Ecto neural progenitor cell (in vitro differentiated cells): Measurements from ENCODE around the gene LAPTM5.
"Not testable (repeated sequence)": the region's sequence is repeated elsewhere in the genome, so short reads cannot be mapped to it uniquely, and the experiment has no call there.

ENCODE experiments used
- DNase-seq: peaks from one replicate; pipeline ENCODE4 v3.0.0-alpha.2; 2018; ENCODE audit warnings: low spot score

The LAPTM5 gene

GRCh38 chr1:30757352-30758120, at the start of gene LAPTM5:
Gene LAPTM5 (minus strand): TSS chr1:30757774. CDS start chr1:30757745, 29 bp downstream.
- no peak for DNase-seq

- DNase-seq, result no peak
These were observed 49.1 kb upstream of the LAPTM5 start for GRCh38 chr1:30806381-30807317.

GRCh38 chr1:30805304-30806003, 47.9 kb upstream of the LAPTM5 start:
- DNase-seq, result no peak

GRCh38 chr1:30804822-30805221, 47.2 kb upstream of the LAPTM5 start:
- no peak for DNase-seq

GRCh38 chr1:30804352-30804751, 46.8 kb upstream of the LAPTM5 start:
- DNase-seq, result no peak

- no peak for DNase-seq
These were observed 46.0 kb upstream of the LAPTM5 start for GRCh38 chr1:30803562-30803961.

- peak; percentile 94 for DNase-seq
These were observed 44.2 kb upstream of the LAPTM5 start for GRCh38 chr1:30801771-30802198.

GRCh38 chr1:30799233-30799511, 41.6 kb upstream of the LAPTM5 start:
- DNase-seq, result no peak

GRCh38 chr1:30798389-30799232, 41.0 kb upstream of the LAPTM5 start:
- DNase-seq, result no peak

- no peak for DNase-seq
These were observed 37.5 kb upstream of the LAPTM5 start for GRCh38 chr1:30795026-30795425.

GRCh38 chr1:30794260-30794659, 36.7 kb upstream of the LAPTM5 start:
- DNase-seq, result no peak

GRCh38 chr1:30793209-30793608, 35.6 kb upstream of the LAPTM5 start:
- no peak for DNase-seq

GRCh38 chr1:30791868-30792267, 34.3 kb upstream of the LAPTM5 start:
- no peak for DNase-seq

- DNase-seq, result no peak
These were observed 33.5 kb upstream of the LAPTM5 start for GRCh38 chr1:30790850-30791778.

- DNase-seq, result not testable (repeated sequence)
These were observed 32.6 kb upstream of the LAPTM5 start for GRCh38 chr1:30790256-30790525.

- DNase-seq, result no peak
These were observed 32.0 kb upstream of the LAPTM5 start for GRCh38 chr1:30789388-30790255.

GRCh38 chr1:30788580-30789387, 31.2 kb upstream of the LAPTM5 start:
- DNase-seq, result no peak

- no peak for DNase-seq
These were observed 30.4 kb upstream of the LAPTM5 start for GRCh38 chr1:30787856-30788495.
